NCI-H146 treated with DMSO at 0.1 percent for 48 hours (cell line): ENCODE measurements around the gene UTP11.

ENCODE experiments used
- DNase-seq: peaks from one replicate; lab custom pipeline; 2025; ENCODE audit not compliant: unreplicated experiment; lab: John Stamatoyannopoulos, UW

UTP11 gene

GRCh38 chr1:38003261-38004250 is 9.0 kb upstream of the UTP11 start:
- no peak for DNase-seq

GRCh38 chr1:38004284-38005108 is 8.0 kb upstream of the UTP11 start:
- no peak for DNase-seq

DNA sequence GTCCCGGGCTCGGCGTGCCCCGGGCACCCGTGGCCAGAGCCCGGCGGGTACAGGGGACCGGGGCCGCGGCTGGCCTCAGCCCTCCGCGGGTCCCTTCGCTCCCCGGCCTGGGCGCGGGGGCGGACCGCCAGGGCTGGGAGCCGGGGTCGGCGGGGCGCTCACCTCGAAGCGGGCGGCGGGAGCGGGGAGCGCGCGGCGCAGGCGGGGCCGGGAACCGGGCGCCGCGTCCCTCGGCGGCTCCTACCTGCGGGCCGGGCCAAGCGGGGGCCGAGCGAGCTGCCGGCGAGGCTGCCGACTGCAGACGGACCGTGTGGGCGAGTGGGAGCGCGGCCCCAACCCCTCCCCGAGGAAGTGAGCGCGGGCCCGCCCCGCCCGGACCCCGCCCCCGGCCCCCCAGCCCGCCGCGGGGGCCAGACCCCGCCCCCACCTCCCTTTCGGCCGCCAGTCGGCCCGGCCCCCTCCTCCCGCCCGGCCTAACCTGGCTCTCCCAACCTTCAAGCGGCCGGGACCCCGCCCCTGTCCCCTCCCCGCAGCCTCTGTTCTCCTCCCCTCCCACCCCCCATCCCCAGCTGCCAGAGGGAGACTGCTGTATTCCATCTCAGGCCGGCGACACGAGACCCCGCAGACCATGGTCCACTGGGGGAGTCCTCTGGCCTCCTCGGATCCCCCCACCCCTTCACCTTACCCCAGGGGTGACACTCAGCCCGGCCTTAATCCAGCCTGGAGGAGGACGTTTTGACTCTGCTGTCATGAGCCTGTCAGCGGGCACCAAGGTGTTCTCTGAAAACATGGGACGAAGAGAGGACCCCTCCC is 7.1 kb upstream of the UTP11 start, which contains the start of gene FHL3:
Gene FHL3 (minus strand): TSS at position 320 of the 813 bp plus-strand sequence. CDS start 6,102 bp downstream, outside the sequence.
- DNase-seq = peak; percentile 17

DNA sequence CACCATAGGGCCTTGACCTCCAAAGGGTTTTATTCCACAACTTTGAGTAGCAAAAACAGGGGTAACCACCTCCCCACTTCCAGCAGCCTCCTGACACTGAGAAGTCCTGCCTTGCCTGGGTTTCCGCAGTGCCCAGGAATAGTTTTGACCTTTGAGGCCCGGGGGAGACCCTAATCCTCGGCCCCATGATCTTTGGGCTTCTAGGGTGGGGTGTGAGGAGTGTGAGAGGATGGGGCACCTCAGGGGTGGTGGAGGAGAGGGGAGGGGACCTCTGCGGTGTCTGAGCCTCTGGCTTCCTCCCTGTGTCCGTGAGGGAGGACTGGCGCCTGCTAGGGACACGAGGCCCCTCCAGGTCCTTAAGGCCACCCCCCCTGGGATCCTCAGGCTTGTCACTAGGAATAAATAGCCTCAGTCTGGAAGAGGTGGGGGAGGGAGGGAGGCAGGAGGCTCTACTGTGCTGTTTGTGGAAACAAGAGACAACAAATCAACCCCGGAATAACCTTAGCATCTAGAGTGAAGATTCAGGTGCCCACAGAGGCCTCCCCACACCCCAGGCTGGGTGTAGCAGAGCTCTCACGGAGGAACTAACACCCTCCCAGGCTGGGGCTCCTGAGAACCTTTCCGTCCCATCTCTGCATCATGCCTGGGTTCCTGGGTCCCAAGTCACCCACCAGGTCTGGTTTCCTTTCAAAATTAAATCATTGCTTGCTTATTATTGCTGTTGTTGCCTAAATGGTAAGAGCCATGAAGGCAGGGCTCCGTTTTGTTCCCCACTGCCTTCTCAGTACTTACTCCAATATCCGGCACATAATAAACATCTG is 6.3 kb upstream of the UTP11 start:
- DNase-seq = no peak

DNA sequence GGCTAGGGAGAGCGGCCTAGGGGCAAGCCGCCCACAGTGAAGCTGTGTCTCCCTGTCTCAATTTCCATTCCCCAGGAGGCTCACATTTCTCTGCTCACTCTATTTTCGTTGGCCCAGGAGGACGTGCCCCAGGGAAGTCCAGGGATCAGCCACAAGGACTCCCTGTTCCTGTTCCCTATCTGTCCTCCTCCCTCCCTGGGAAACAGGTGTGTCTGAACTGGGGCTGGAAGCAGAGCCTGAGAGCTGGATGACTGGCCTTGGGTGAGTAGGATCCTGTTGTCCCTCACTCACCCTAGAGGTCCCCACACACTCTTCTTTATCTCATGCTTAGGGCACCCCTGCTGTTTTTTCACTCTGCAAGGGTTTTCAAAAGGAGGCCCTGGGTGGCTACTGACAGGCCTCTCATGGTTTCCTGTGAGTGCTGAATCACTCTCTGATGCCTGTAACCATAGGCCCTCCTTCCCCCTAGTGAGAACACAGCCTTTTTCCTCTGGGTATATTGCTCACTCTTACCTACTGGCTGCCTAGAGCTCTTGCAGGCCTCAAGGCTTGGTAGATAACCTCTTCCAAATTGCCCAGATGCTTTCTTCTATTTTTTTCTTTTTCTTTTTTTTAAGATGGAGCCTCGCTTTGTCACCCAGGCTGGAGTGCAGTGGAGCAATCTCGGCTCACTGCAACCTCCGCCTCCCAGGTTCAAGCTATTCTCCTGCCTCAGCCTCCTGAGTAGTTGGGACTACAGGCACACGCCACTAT is 3.3 kb upstream of the UTP11 start:
- DNase-seq = peak; percentile 2

GRCh38 chr1:38009841-38010180 is 2.7 kb upstream of the UTP11 start:
- no peak for DNase-seq

DNA sequence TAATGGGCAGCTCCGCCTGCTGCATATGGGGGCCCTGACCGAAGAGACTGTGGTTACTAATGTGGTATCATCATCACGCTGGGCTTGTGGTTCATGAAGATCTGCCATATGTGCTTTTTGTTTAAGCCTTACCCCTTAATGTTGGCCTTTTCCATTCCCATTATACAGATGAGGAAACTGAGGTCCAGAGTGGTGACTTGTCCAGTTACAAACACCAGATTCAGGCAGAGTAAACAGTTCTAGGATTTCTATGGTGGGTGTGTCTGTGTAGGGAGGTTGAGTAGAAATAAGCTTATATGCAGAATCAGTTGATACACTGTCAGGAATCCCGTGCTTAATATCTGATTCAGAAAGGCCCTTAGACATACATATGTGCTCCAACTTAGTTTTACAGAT is 691 bp downstream of the UTP11 start:
- no peak for DNase-seq

GRCh38 chr1:38014171-38014570 is 1.6 kb downstream of the UTP11 start:
- no peak for DNase-seq

DNA sequence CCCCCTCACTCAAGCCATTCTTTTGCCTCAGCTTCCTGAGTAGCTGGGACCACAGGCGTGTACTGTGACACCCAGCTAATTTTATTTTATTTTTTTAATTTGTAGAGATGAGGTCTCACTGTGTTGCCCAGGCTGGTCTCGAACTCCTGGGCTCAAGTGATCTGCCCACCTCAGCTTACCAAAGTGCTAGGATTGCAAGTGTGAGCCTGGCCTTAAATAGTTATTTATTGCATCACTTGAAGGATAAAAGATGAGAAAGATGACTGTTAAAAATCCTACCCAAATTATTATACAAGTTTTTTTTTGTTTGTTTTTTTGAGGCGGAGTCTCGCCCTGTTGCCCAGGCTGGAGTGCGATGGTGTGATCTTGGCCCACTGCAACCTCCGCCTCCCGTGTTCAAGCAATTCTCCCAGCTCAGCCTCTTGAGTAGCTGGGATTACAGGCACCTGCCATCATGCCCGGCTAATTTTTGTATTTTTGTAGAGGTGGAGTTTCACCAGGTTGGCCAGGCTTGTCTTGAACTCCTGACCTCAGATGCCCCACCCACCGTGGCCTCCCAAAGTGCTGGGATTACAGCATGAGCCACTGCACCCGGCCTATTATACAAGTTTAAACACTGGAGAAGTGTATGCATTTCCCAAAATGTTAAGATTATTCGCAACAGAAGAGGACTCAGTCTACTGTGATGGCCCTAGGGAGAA is 2.3 kb downstream of the UTP11 start:
- no peak for DNase-seq

GRCh38 chr1:38015978-38016725 is 3.6 kb downstream of the UTP11 start:
- DNase-seq = no peak

DNA sequence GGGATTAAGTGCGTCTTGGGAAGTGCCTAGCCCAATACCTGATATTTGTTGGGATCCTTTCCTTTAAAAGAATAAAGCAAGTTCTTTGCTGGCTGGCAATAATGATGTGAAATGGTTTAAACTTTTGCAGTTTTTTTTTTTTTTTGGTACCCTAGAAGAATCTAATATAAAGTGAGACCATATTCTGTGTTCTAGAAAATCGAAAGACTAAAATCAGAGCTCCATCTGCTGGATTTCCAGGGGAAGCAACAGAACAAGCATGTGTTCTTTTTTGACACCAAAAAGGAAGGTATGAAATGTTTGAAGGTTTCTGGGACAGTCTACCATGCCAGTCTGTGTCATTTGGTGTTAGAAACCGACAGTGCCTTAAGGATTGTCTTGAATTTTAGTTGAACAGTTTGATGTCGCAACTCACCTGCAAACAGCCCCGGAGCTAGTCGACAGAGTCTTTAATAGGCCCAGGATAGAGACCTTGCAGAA is 6.4 kb downstream of the UTP11 start:
- peak; percentile 2 for DNase-seq

DNA sequence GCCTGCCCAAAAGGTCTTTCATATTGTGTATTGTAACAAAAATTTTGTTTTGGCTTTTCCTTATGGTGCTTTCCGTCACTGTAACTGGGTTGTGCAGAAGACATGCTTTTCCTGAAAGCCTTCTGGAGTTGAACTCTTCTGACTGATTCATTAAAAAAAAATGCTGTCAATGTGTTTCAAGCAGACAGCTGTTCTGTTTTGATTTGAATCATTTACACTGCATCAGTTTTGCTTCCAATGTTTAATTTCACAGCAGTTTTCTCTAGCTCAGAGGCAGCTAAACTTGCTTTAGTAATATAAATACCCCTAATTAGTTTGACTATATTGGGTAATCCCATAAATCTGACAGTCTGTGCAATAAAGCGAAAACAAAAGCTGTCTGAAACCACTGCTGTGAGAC is 7.9 kb downstream of the UTP11 start:
- DNase-seq = no peak

- no peak for DNase-seq
Observed at GRCh38 chr1:38021969-38022368, 9.4 kb downstream of the UTP11 start.

GRCh38 chr1:38022810-38023209 is 10.3 kb downstream of the UTP11 start:
- no peak for DNase-seq

GRCh38 chr1:38025233-38025632 is 12.7 kb downstream of the UTP11 start:
- DNase-seq = no peak

- DNase-seq = no peak
Observed at GRCh38 chr1:38025664-38026063, 13.1 kb downstream of the UTP11 start.

DNA sequence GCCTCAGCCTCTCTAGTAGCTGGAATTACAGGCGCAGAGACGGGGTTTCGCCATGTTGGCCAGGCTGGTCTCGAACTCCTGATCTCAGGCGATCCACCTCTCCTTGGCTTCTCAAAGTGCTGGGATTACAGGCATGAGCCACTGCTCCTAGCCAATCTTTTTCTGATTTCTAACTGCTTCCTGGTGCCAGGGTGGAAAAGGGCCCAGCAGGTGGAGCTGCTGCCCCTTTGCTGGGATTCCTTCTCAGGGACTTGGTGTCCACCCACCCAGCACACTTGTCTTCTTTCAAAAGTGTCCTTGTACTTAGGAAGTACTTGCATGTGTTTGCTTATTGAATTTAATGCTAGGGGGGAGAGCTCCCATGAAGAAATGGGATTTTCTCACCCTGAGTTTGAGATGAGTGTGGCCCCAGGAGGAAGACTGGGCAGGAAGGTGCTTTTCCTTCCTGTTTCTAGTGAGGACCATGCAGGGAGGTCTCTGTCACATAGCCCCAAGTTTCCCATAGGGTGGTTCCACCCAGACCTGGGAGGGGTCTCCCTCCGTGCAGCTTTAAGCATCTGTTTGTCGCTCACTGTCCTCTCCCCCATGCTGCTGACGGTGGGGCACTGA is 14.2 kb downstream of the UTP11 start:
- peak; percentile 1 for DNase-seq
